IMR-90 (cell line): ENCODE data around the gene CTDSP1. TPM values are rescaled to one million over a fixed set of nuclear protein-coding genes. Genes with fewer than 3 reads are reported as not detected.
A peak's percentile ranks its signal among the peaks of the same experiment; 100 is the strongest.

ENCODE experiments used
- ATAC-seq: fragments of 200-7000 bp; cut with Tn5 transposase; 2 replicates; pipeline ENCODE4 v1.9.1; 2020; ENCODE audit warnings: low read depth, mild to moderate bottlenecking, moderate library complexity
- BruUV-seq: library from RNA; stranded (reverse); fragments of 400-500 nt; replicated peaks from 2 replicates; lab custom pipeline; 2021; lab: Mats Ljungman, UMichigan
- CTCF ChIA-PET: fragments of 300-600 bp; formaldehyde crosslinking; extraction: SDS; loops from one replicate; lab custom pipeline; 2021; ENCODE audit warnings: antibody characterized with exemption; lab: Yijun Ruan, JAX
- POLR2A ChIA-PET: fragments of 300-600 bp; sonication (Branson Sonifier 250); formaldehyde crosslinking; loops from one replicate; lab custom pipeline; 2022; ENCODE audit warnings: antibody characterized with exemption; ENCODE audit not compliant: unreplicated experiment; lab: Charles Lee
- DNase-seq: peaks from one replicate; pipeline ENCODE4 v3.0.0; 2013
- H2AFZ ChIP-seq: replicated peaks from 2 replicates; pipeline ENCODE3; 2013; ENCODE audit warnings: low read length, mild to moderate bottlenecking; ENCODE audit not compliant: poor library complexity
- H2AK5ac ChIP-seq: 2 replicates; pipeline ENCODE4 v1.6.1; 2013; ENCODE audit warnings: low read depth, low read length, inconsistent platforms
- H2AK9ac ChIP-seq: replicated peaks from 2 replicates; pipeline ENCODE3; 2013; ENCODE audit warnings: mild to moderate bottlenecking, low read depth, low read length, moderate library complexity; ENCODE audit not compliant: poor library complexity
- H2BK120ac ChIP-seq: 2 replicates; pipeline ENCODE4 v1.6.1; 2013; ENCODE audit warnings: low read depth, low read length, inconsistent platforms
- H2BK15ac ChIP-seq: 3 replicates; pipeline ENCODE4 v1.6.1; 2013; ENCODE audit warnings: low read depth, low read length, inconsistent platforms
- H2BK20ac ChIP-seq: 2 replicates; pipeline ENCODE4 v1.6.1; 2013; ENCODE audit warnings: low read depth, mild to moderate bottlenecking, inconsistent platforms, low read length, moderate library complexity
- H2BK5ac ChIP-seq: 2 replicates; pipeline ENCODE4 v1.6.1; 2013; ENCODE audit warnings: mild to moderate bottlenecking, low read depth, low read length, inconsistent platforms; ENCODE audit not compliant: poor library complexity, severe bottlenecking
- H3K14ac ChIP-seq: replicated peaks from 2 replicates; pipeline ENCODE4 v1.6.1; 2013; ENCODE audit warnings: low read depth, low read length, inconsistent platforms
- H3K18ac ChIP-seq: 2 replicates; pipeline ENCODE4 v1.6.1; 2013; ENCODE audit warnings: low read depth, low read length, control low read depth
- H3K23ac ChIP-seq: 2 replicates; pipeline ENCODE4 v1.6.1; 2013; ENCODE audit warnings: low read depth, low read length, inconsistent platforms
- H3K27ac ChIP-seq: 2 replicates; pipeline ENCODE4 v1.5.1; 2013; ENCODE audit warnings: mild to moderate bottlenecking, control low read depth, low read length; ENCODE audit not compliant: insufficient read depth
- H3K27me3 ChIP-seq: 2 replicates; pipeline ENCODE4 v1.6.1; 2013; ENCODE audit warnings: low read length; ENCODE audit not compliant: control insufficient read depth, insufficient read depth
- H3K36me3 ChIP-seq: 2 replicates; pipeline ENCODE4 v1.6.1; 2013; ENCODE audit warnings: low read length, mixed read lengths; ENCODE audit not compliant: control insufficient read depth, insufficient read depth
- H3K4ac ChIP-seq: 2 replicates; pipeline ENCODE4 v1.6.1; 2013; ENCODE audit warnings: low read depth, low read length, inconsistent platforms
- H3K4me1 ChIP-seq: 2 replicates; pipeline ENCODE4 v1.6.1; 2013; ENCODE audit warnings: low read length, mixed read lengths; ENCODE audit not compliant: control insufficient read depth, insufficient read depth
- H3K4me2 ChIP-seq: 2 replicates; pipeline ENCODE4 v1.6.1; 2013; ENCODE audit warnings: low read depth, mild to moderate bottlenecking, control low read depth, low read length, moderate library complexity
- H3K4me3 ChIP-seq: 2 replicates; pipeline ENCODE4 v1.5.1; 2013; ENCODE audit warnings: low read depth, mild to moderate bottlenecking, control low read depth, low read length, moderate library complexity; ENCODE audit not compliant: insufficient read depth
- H3K56ac ChIP-seq: 2 replicates; pipeline ENCODE4 v1.6.1; 2013; ENCODE audit warnings: low read length, inconsistent platforms; ENCODE audit not compliant: insufficient read depth; ENCODE audit errors: extremely low read depth
- H3K79me1 ChIP-seq, 2 experiments: 2 replicates each; pipeline ENCODE4 v1.6.1; 2013; ENCODE audit warnings: low read length in 2 of 2, inconsistent platforms in 1 of 2, low read depth in 1 of 2
- H3K9ac ChIP-seq: 2 replicates; pipeline ENCODE4 v1.6.1; 2013; ENCODE audit warnings: low read depth, low read length, control low read depth
- H3K9me1 ChIP-seq: 2 replicates; pipeline ENCODE4 v1.6.1; 2013; ENCODE audit warnings: low read length, inconsistent platforms; ENCODE audit not compliant: insufficient read depth
- H3K9me3 ChIP-seq: 2 replicates; pipeline ENCODE4 v1.6.1; 2013; ENCODE audit warnings: low read length; ENCODE audit not compliant: control insufficient read depth, insufficient read depth
- H4K20me1 ChIP-seq: 2 replicates; pipeline ENCODE4 v1.6.1; 2013; ENCODE audit warnings: low read length, inconsistent platforms; ENCODE audit not compliant: insufficient read depth
- H4K5ac ChIP-seq: 2 replicates; pipeline ENCODE4 v1.6.1; 2013; ENCODE audit warnings: mild to moderate bottlenecking, low read depth, low read length, control low read depth
- H4K8ac ChIP-seq, 2 experiments: 2 replicates each; pipeline ENCODE4 v1.6.1; 2013; ENCODE audit warnings: low read depth in 2 of 2, low read length in 2 of 2, control low read depth in 1 of 2, inconsistent platforms in 1 of 2
- H4K91ac ChIP-seq: 2 replicates; pipeline ENCODE4 v1.6.1; 2013; ENCODE audit warnings: low read depth, low read length, inconsistent platforms; ENCODE audit not compliant: insufficient read depth
- BHLHE40 ChIP-seq: fragments of 150-350 bp; IDR thresholded peaks from 2 replicates; pipeline ENCODE4 v1.6.1; 2016; ENCODE audit warnings: mild to moderate bottlenecking, low read depth, low read length
- CHD1 ChIP-seq: IDR thresholded peaks from 2 replicates; pipeline ENCODE4 v1.6.1; 2012; ENCODE audit warnings: low read depth, low read length, improper control_type of control experiment
- CTCF ChIP-seq: conservative IDR thresholded peaks from 2 replicates; pipeline ENCODE4 v1.5.1; 2012; ENCODE audit warnings: mild to moderate bottlenecking, low read depth, low read length, improper control_type of control experiment
- ELK1 ChIP-seq: fragments of 150-350 bp; IDR thresholded peaks from 2 replicates; pipeline ENCODE4 v1.6.1; 2016; ENCODE audit warnings: low read depth, mild to moderate bottlenecking, low read length, moderate library complexity, borderline replicate concordance
- FOS ChIP-seq: fragments of 150-350 bp; IDR thresholded peaks from 2 replicates; pipeline ENCODE4 v1.6.1; 2016; ENCODE audit warnings: low read depth, low read length
- MAFK ChIP-seq: IDR thresholded peaks from 2 replicates; pipeline ENCODE4 v1.6.1; 2012; ENCODE audit warnings: low read depth, low read length, improper control_type of control experiment
- MAZ ChIP-seq: IDR thresholded peaks from 2 replicates; pipeline ENCODE4 v1.6.1; 2012; ENCODE audit warnings: low read depth, mild to moderate bottlenecking, low read length, improper control_type of control experiment, moderate library complexity, borderline replicate concordance
- MXI1 ChIP-seq: IDR thresholded peaks from 2 replicates; pipeline ENCODE4 v1.6.1; 2012; ENCODE audit warnings: low read depth, mild to moderate bottlenecking, low read length, moderate library complexity, borderline replicate concordance
- RAD21 ChIP-seq: IDR thresholded peaks from 2 replicates; pipeline ENCODE4 v1.6.1; 2012; ENCODE audit warnings: low read length, improper control_type of control experiment
- RCOR1 ChIP-seq: IDR thresholded peaks from 2 replicates; pipeline ENCODE4 v1.6.1; 2012; ENCODE audit warnings: mild to moderate bottlenecking, low read length, improper control_type of control experiment; ENCODE audit not compliant: insufficient replicate concordance
- RFX5 ChIP-seq: IDR thresholded peaks from 2 replicates; pipeline ENCODE4 v1.8.0; 2012; ENCODE audit warnings: low read depth, mild to moderate bottlenecking, low read length, moderate library complexity
- SMC3 ChIP-seq: fragments of 150-350 bp; IDR thresholded peaks from 2 replicates; pipeline ENCODE4 v1.6.1; 2016; ENCODE audit warnings: low read depth, mild to moderate bottlenecking, antibody characterized with exemption, low read length, moderate library complexity
- USF2 ChIP-seq: fragments of 150-350 bp; IDR thresholded peaks from 2 replicates; pipeline ENCODE4 v1.6.1; 2017; ENCODE audit warnings: mild to moderate bottlenecking, antibody characterized with exemption, low read length, low read depth
- WGBS, 2 experiments: methylation state at CpG; one replicate each; pipeline versions ENCODE4 v1.1.5 to v1.1.7; 2013; ENCODE audit warnings: missing lambda C conversion rate in 2 of 2; ENCODE audit not compliant: insufficient read length in 1 of 2; ENCODE audit errors: extremely low coverage in 2 of 2; 5-methylcytosine and 5-hydroxymethylcytosine counted together
- dilution Hi-C: fragments of 300-500 bp; cut with HindIII; formaldehyde crosslinking; loops from one replicate; pipeline ENCODE4 v1.14.3; 2018; ENCODE audit warnings: low sequenced_read_pairs; ENCODE audit not compliant: unreplicated experiment
- in situ Hi-C: fragments of 300-500 bp; cut with MboI; formaldehyde crosslinking; loops from 3 replicates; pipeline ENCODE4 v1.14.3; 2019; ENCODE audit warnings: low sequenced_read_pairs, inconsistent platforms, mixed read lengths
- intact Hi-C: fragments of 100-400 bp; cut with micrococcal nuclease; formaldehyde crosslinking; loops from 2 replicates; pipeline ENCODE4 v1.10.0; 2022
- polyA plus RNA-seq, 3 experiments: library from polyadenylated mRNA; depleted of rRNA; stranded (reverse); fragments of >200 nt; gene quantifications; 2 replicates each; pipeline ENCODE4 v1.2.3, GENCODE V29; 2012; ENCODE audit warnings: low replicate concordance in 1 of 3
- total RNA-seq: library from RNA; depleted of rRNA; stranded (reverse); fragments of >200 nt; gene quantifications from 2 replicates; pipeline ENCODE4 v1.2.3, GENCODE V29; 2012

The CTDSP1 gene
- total and polyA plus RNA-seq, 2 of the 4 experiments (the other 2 are of a cell fraction): 19.7 to 64.3 TPM

- Histone ChIP-seq H4K91ac (no peak overlapping the region), H3K14ac (no peak overlapping the region), H3K9ac (no peak overlapping the region), H2BK15ac (no peak overlapping the region), H2AK9ac (no peak overlapping the region), H3K27me3 (0 out of 2 replicates have a peak, but pooled peaks cover 2% of the 10 kb centered on the region), H3K4ac (no peak overlapping the region), H3K9me1 (no peaks in the 10 kb centered on the region), H3K18ac (no peak overlapping the region), H4K20me1 (no peaks in the 10 kb centered on the region), H3K79me1 (no peaks in the 10 kb centered on the region), H2AFZ (peak overlapping the region; percentile 78), H2BK120ac (no peak overlapping the region), H3K4me1 (peaks cover 2% of the 10 kb centered on the region; the same call in 1 of the 2 replicates), H3K27ac (no peak overlapping the region), H2BK20ac (no peak overlapping the region), H3K9me3 (no peaks in the 10 kb centered on the region), H3K4me3 (no peak overlapping the region), H4K5ac (no peak overlapping the region), H3K23ac (no peak overlapping the region), H2AK5ac (no peak overlapping the region), H3K56ac (no peak overlapping the region), H2BK5ac (no peak overlapping the region), H4K8ac (no peak overlapping the region), H3K4me2 (no peak overlapping the region), H3K36me3 (no peaks in the 10 kb centered on the region)
- no TSS peak for BruUV-seq
- 41% methylated on average over 9 of the region's 17 CpGs; no CpG with 5 or more reads in 1 of the 2 experiments for WGBS, 2 experiments
- in situ Hi-C loops (no loop called here), intact Hi-C loops (no loop called here), dilution Hi-C loops (no loop called here)
- TF ChIP-seq RAD21: no peak
- no peak for TF ChIP-seq CTCF
- no peak for TF ChIP-seq MAFK
- no peak for TF ChIP-seq FOS
- no peak for TF ChIP-seq MXI1
- TF ChIP-seq BHLHE40: no peak
- TF ChIP-seq USF2: no peak
- no peak for TF ChIP-seq MAZ
- TF ChIP-seq RFX5: no peak
- TF ChIP-seq ELK1: no peak
- no peak for TF ChIP-seq RCOR1
- no peak for TF ChIP-seq CHD1
- no peak for TF ChIP-seq SMC3
- CTCF ChIA-PET: interaction anchor here (1.0 to 1.3 kb wide), 7 partner anchors 42 to 60 kb away, joined by 3 to 4 read pairs (median 3); no protein-coding TSS in a partner anchor
- POLR2A ChIA-PET: no interaction called here
- ATAC-seq (no peak), DNase-seq (no peak)
These were observed 42.2 kb upstream of the CTDSP1 start for GRCh38 chr2:218357236-218358177.
